ENCODE measurements around the gene RNF17.

Gene RNF17

GRCh38 chr13:24842549-24843274 lies 78.7 kb downstream of the RNF17 start:
- no peak overlapping the region for H3K27ac ChIP-seq
- DNase-seq (ENCODE audit: low read depth, low spot score): no peak

- H3K27ac ChIP-seq: peak overlapping the region; percentile 84
- DNase-seq (ENCODE audit: low read depth, low spot score): peak; percentile 76
Measured at GRCh38 chr13:24851546-24851945, 87.6 kb downstream of the RNF17 start.

DNA sequence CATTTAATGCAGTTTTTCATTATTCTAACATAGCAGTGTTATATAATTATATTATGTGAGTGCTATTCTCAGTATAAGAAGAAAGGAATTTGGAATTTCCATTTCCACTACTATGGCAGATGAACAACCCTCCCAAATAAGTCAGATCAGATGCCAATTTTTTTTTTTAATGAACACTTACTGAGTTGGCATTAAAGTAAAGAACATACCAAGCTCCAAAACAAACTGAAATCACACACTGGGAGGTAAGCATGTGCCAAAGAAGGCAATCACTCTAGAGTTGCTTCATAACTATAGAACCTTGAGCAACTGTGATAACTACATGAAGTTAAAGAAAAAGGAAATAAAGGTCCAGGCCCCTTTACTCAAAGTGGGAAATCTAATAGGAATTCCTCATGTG lies 90.3 kb downstream of the RNF17 start:
- no peak for DNase-seq (ENCODE audit: low read depth, low spot score)
- H3K27ac ChIP-seq: no peak overlapping the region

DNA sequence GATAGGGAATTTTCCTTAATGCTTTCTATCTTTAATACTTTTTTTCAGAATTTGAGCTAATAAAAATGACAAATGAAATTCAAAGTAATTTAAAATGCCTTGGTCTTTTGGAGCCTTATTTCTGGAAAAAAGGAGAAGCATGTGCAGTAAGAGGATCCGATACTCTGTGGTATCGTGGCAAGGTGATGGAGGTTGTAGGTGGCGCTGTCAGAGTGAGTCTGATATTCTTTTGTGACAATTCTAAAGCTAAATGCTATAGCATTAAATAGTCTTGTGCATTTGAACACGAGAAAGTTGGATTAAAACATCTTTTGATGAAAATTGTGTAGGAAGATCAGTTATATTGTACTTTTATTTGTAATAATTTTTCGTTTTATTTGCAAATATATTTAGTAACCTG lies 95.0 kb downstream of the RNF17 start:
- H3K27ac ChIP-seq: no peak overlapping the region
- no peak for DNase-seq (ENCODE audit: low read depth, low spot score)

DNA sequence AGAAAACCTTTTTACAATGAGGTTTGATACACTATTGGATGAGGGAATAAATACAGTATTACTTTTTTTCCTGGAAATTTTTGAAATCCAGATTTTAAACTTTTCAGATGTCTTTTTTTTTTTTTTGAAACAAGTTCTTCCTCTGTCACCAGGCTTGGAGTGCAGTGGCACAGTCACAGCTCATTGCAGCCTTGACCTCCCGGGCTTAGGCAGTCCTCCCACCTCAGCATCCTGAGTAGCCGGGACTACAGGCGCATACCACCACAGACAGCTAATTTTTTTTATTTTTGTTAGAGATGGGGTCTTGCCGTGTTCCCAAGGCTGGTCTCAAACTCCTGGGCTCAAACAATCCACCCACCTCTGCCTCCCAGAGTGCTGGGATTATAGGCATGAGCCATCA lies 96.8 kb downstream of the RNF17 start:
- no peak overlapping the region for H3K27ac ChIP-seq
- DNase-seq (ENCODE audit: low read depth, low spot score): no peak

- H3K27ac ChIP-seq: no peak overlapping the region
- DNase-seq (ENCODE audit: low read depth, low spot score): no peak
Measured at GRCh38 chr13:24861617-24862362, 97.8 kb downstream of the RNF17 start.

- H3K27ac ChIP-seq: no peak overlapping the region
- no peak for DNase-seq (ENCODE audit: low read depth, low spot score)
Measured at GRCh38 chr13:24863748-24864540, 100.0 kb downstream of the RNF17 start.

DNA sequence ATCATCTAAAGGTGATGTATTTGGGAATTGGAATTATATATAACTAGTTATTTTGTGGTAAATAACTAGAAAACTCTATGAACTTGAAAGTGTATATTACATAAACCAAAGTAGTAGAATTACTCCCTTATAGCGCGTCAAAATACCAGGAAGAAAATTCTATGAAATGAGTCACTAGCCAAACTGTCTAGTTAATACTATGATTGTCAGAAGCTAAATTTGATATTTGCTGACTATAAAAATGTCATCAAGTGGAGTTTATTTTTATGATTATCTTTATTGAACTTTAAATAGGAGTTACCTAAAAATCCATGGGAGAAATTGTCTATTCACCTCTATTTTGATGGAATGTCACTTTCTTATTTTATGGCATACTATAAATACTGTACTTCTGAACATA lies 100.6 kb downstream of the RNF17 start:
- no peak for DNase-seq (ENCODE audit: low read depth, low spot score)
- no peak overlapping the region for H3K27ac ChIP-seq

GRCh38 chr13:24865163-24865953 lies 101.4 kb downstream of the RNF17 start:
- no peak for DNase-seq (ENCODE audit: low read depth, low spot score)
- H3K27ac ChIP-seq: no peak overlapping the region

GRCh38 chr13:24866488-24866887 lies 102.5 kb downstream of the RNF17 start:
- H3K27ac ChIP-seq: no peak overlapping the region
- no peak for DNase-seq (ENCODE audit: low read depth, low spot score)

GRCh38 chr13:24868874-24869273 lies 104.9 kb downstream of the RNF17 start:
- H3K27ac ChIP-seq: no peak overlapping the region
- no peak for DNase-seq (ENCODE audit: low read depth, low spot score)

DNA sequence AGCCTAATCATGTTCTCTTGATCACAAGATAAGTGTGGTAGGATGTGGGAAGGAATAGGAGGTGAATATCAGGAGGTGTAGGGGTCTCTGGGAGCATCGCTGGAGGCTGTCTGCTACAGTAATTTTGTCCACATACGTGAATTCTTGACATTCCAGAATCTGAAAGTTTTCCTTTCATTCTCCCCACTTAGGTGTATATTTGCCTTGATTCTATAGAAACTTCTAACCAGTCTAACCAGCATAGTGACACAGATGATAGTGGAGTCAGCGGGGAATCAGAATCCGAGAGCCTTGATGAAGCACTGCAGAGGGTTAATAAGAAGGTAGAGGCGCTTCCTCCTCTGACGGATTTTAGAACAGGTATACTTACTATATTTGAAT lies 106.4 kb downstream of the RNF17 start:
- no peak for DNase-seq (ENCODE audit: low read depth, low spot score)

DNA sequence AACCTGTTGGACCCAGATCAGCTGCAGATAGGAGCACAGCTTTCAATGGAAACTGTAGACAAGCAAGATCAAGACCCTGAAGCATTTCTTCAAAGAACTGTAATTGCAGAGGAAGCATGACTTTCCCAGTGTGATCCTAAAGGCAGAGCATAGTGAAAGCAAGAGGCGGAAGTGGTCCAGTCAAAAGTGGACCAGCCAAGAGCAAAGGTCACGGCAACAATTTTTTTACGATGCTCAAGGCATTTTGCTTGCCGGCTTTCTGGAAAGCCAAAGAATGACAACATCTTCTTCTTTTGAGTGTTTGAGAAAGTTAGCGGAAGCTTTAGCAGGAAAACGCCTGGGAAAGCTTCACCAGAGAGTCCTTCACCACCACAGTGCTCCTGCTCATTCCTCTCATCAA lies 111.6 kb downstream of the RNF17 start:
- H3K27ac ChIP-seq: no peak overlapping the region
- no peak for DNase-seq (ENCODE audit: low read depth, low spot score)

More for the DNA sequence above, 106.4 kb downstream of the RNF17 start:
- H3K27ac ChIP-seq: no peak overlapping the region

GRCh38 chr13:24877531-24877930 lies 113.6 kb downstream of the RNF17 start:
- DNase-seq (ENCODE audit: low read depth, low spot score): no peak
- no peak overlapping the region for H3K27ac ChIP-seq

- H3K27ac ChIP-seq: no peak overlapping the region
- no peak for DNase-seq (ENCODE audit: low read depth, low spot score)
Measured at GRCh38 chr13:24878340-24878739, 114.4 kb downstream of the RNF17 start.

DNA sequence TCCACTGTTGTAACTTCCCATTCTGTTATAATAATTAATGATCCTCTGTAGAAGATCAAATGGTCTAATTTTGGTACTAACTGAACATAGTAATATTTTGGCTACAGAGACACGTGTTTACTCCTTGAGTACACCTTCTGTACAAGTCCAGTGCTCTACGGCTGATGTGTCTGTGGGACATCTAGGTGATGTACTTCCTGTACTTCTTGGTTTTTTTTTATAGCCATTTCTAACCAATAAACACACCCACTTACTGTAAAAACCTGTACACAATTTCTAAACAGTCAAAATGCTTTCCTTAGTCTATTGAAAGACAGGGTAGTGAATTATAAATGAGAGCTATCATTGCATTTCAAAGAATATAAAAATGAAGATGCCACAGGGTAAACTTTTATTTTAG lies 118.7 kb downstream of the RNF17 start:
- DNase-seq (ENCODE audit: low read depth, low spot score): no peak
- H3K27ac ChIP-seq: no peak overlapping the region

- no peak for DNase-seq (ENCODE audit: low read depth, low spot score)
Measured at GRCh38 chr13:24887759-24888158, 123.8 kb downstream of the RNF17 start.

GRCh38 chr13:24888291-24888931 lies 124.4 kb downstream of the RNF17 start:
- DNase-seq (ENCODE audit: low read depth, low spot score): no peak
- H3K27ac ChIP-seq: no peak overlapping the region

More at GRCh38 chr13:24887759-24888158, 123.8 kb downstream of the RNF17 start:
- H3K27ac ChIP-seq: no peak overlapping the region

- no peak overlapping the region for H3K27ac ChIP-seq
- no peak for DNase-seq (ENCODE audit: low read depth, low spot score)
Measured at GRCh38 chr13:24890256-24890655, 126.3 kb downstream of the RNF17 start.
